Mucosa of gallbladder (tissue), 1 donor: ENCODE measurements around the gene TUT1. TPM values are rescaled to one million over a fixed set of nuclear protein-coding genes. Genes with fewer than 3 reads are reported as not detected.
A peak's percentile ranks its signal among the peaks of the same experiment; 100 is the strongest.

Experiments used
- DNase-seq: peaks from one replicate; pipeline ENCODE4 v3.0.0-alpha.2; 2020; ENCODE audit warnings: low spot score
- total RNA-seq: library from RNA; stranded (reverse); gene quantifications from one replicate; pipeline ENCODE4 v1.2.1, GENCODE V29; 2021
- donor health status: DM: no; HTN: no; CAD: no.

The TUT1 gene
- total RNA-seq, 1 donor from 2014 or later = 26.2 TPM

DNA sequence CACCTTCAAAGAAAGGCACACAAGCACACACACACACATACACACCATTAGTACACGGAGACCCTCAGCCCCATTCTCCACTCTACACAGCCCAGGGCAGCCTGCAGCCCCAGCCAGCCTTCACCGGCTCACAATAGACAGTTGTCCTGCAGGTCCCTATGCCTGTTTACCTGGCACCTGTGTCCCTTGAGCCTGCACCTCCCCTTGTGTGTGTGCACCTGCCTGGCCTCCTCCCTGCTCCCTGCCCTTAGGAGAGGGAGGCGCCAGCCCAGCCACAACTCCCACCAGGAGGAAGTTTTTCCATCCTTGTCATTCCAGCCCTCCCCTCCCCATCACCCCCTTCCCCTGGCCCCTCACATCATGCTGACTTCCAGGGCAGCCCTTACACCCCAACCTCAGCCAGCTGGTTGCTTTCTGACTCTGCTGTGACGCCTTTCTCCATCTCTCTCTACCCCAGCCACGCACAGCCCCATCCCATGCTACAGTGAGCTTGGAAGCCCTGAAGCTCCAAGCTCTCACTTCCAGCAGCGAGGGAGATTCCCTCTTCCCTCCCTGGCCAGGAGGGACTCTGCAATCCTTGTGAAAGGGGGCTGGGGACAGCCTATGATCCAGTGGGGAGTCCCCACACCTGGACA lies 49.1 kb downstream of the TUT1 start:
- DNase-seq = peak; percentile 39

DNA sequence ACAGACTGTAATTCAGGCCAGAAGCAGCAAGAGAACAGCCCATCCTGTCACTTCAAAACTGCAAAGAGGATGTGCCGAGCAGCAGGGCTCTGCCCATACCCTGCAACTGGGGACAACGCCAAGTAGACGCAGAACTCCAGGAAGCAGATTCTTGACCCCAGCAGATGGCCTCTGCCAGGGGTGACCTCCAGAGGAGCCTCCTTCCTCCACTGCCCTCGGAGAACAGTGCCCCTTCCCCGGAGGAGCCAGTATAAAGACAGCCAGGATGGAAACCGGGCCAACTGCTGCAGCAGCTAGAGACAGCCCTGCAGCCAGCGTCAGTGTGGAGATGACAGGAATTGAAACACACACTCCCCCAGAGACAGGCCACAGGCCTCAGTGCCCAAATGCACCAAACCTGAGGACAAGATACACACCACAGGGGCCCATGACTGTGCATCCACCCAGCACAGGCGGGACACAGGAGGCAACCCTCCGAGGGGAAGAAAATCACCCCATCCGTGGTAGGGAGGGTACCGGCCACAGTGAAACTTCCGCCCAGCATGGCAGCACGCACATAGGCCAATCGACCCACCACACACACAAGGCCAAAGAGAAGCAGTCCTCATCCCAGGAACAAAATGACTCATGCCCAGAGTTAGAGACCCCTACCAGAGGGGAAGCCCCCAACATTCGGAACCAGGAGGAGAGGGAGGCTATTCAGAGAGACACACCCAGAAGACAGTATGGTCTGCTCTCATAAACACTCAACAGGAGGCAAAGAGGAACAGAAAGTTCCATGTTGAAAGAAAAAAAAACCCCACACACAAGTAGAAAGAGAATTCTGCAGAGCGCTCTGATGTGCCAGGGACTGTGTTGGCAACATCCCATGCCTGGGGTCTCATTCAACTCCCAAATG lies 50.3 kb downstream of the TUT1 start:
- DNase-seq = peak; percentile 49

DNA sequence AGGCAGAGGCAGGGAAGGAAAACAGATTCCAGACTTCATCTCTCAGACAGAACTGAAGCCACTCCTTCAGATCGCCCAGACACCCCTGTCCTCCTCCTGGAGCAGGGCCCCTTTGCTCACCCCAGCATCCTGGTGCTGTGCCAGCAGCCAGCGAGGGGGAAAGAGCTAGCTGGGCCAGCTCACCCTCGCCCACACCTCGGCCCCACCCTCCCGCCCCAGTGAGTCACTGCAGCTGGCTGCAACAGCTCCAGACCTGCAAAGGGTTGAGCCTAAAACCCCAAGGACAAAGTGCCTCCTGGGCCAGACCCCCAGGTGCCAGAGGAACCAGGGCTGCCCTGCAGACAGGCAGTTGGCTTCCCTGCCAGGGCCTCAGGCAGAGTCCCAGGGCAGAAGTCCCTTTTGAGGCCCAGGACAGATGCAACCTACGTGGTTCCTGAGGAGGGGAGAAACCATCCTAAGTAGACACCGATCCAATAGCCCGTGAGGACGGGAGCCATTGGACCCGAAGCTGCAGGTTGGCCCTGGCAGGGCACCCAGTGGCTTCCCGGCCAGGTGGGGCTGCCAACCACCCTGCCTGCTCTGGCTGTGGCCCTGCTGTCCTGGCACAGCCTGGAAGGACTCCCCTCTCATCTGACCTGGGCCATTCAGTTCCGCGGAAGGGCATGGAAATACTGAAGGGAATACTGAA lies 51.9 kb downstream of the TUT1 start:
- DNase-seq = peak; percentile 67

DNA sequence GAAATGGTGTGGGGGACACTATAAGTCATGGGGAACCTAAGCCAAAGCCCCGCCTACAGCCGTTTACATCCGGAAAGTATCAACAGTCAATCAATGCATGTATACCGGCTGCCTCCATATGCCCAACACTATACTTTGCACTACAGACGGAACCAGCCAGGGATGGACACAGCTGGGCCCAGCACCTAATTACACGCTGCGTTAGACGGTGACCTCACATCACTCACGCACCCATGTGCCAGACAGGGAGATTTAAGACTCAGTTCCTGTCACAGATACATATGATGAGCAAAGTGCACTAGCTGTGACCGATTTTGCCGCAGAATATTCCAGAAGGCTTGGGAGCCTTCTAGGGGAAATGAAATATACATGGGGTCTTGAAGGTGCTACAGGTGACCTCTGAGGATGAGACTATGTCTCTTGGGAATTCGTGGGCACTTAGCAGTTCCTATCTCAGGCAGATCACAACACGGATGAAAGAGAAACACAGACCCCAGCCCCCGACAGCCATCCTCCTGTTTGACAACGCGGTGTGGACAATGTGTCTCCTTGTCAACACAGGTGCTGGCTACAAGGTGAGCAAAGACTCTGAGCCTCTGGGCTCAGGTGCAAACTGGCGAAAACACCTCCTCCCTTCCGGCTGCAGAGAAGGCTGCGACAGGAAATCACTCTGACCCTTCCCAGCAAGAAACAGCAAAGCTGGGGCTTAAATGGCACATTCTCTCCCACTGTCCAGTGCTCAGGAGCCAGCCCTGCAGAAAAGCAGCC lies 52.7 kb downstream of the TUT1 start:
- DNase-seq = no peak

DNA sequence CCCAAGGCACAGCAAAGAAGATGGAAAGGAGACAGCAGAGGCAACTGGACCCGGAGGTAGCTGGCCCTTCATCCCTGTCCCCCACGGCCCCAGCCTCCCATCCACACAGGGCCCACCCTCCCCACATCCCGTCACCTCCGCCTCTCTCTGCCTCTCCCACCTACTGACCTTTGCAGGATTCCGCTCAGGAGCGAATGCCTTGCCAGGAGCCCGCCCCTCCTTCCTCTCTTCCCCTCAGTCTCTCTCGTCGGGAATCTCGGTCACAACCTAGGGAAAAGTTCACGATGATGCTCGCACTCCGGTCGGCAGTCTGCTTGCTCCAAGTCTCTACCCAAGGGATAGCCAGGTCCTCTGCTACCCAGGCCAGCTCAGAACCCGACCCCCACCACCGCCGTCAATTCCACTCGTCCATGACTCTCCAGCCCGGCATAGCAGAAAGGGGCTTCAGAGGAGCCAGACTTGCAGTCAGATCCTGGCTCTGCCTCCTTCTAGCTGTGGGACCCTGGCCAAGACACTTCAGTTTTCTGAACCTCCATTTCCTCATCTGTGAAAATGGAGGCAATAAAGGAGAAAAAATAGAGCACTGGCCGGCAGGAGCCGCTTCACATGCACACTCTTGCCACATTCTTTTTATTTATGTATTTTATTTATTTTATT lies 54.9 kb downstream of the TUT1 start:
- no peak for DNase-seq

DNA sequence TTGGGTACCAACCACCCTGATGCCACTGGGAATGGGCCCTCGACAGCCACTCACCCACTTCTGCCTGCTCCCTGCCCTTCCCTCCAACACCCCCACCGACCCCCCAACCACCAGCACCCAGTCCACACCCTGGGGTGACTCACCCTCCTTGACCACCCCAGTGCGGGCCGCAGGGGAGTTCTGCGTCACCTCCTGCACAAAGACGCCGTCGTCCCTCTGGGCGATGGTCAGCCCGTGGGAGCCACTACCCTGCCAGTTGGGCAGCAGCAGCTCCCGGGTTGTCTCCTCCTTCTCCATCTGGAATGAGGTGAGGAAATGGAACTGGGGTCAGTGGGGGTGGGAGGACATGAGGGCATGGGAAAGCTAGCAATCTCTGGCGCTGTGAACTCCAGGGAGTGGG lies 55.5 kb downstream of the TUT1 start:
- no peak for DNase-seq

DNA sequence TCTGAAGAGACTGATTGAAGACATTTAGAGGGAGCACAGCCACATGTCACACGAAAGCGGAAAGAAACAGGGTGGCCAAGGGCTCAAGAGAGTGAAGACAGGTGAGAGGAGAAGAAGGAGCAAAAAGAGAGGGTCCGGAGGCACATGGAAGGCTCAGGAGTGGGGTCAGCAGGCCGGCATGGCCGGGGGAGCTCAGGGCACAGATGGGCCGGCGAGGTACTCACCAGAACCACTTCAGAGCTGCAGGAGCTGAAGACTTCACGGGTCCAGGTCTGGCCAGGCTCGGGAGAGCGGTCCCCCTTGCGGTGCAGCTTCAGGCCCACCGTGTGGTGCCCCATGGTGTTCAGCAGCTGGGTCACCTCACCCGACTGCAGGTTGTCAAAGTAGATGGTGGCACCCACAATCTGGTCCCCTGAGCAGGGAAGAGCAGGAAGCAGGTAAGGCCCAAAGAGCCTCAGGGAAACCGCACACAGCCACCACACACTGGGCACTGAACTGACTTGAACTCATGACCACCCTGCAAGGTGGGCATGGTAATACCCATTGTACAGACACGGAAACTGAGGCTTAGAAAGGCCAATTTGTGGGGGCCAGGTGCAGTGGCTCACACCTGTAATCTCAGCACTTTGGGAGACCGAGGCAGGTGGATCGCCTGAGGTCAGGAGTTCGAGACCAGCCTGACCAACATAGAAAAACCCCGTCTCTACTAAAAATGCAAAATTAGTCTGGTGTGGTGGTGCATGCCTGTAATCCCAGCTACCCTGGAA lies 56.4 kb downstream of the TUT1 start:
- DNase-seq = no peak

DNA sequence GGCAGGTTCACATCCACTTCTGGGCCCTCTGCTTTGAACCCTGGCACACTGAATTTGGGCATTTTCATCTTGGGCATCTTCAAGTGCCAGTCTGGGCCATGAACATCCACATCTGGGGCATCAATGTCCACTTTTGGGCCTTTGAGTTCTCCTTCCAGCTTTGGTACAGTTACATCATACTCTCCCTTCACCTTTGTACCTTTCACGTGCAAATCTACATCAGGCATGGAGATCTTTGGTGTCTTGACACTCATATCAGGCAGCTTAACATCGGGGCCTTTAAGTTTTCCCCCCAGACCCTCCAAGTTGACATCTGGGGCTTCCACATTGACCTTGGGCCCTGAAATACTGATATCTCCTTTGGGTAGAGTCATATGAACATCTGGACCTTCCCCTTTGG lies 59.2 kb downstream of the TUT1 start:
- no peak for DNase-seq

Other genes with a start within 250 kb of the TUT1 start
- 2.7 TPM for gene SCGB1A1, start 172.5 kb downstream of the TUT1 start, total RNA-seq
- 549 TPM for gene AHNAK, start 44.7 kb downstream of the TUT1 start, total RNA-seq
- 1,062 TPM for gene EEF1G, start 17.6 kb downstream of the TUT1 start, total RNA-seq
- 87.6 TPM for gene MTA2, start 10.3 kb upstream of the TUT1 start, total RNA-seq
- gene EML3, start 21.3 kb upstream of the TUT1 start, total RNA-seq = 66.1 TPM
- gene ROM1, start 21.7 kb upstream of the TUT1 start, total RNA-seq = 9.9 TPM
- gene B3GAT3, start 30.5 kb upstream of the TUT1 start, total RNA-seq = 60.7 TPM
- gene GANAB, start 55.1 kb upstream of the TUT1 start, total RNA-seq = 266 TPM
- gene INTS5, start 61.8 kb upstream of the TUT1 start, total RNA-seq = 23.7 TPM
- gene C11orf98, start 73.7 kb upstream of the TUT1 start, total RNA-seq = 50.8 TPM
- gene CSKMT, start 73.8 kb upstream of the TUT1 start, total RNA-seq = 10.6 TPM
- gene UQCC3, start 80.2 kb upstream of the TUT1 start, total RNA-seq = 11.1 TPM
- 7.7 TPM for gene LBHD1, start 80.7 kb upstream of the TUT1 start, total RNA-seq
- 86.9 TPM for gene UBXN1, start 87.5 kb upstream of the TUT1 start, total RNA-seq
- gene LRRN4CL, start 98.0 kb upstream of the TUT1 start, total RNA-seq = 4.3 TPM
- 108 TPM for gene BSCL2, start 115.9 kb upstream of the TUT1 start, total RNA-seq
- 0.40 TPM for gene GNG3, start 116.2 kb upstream of the TUT1 start, total RNA-seq
- 51.9 TPM for gene HNRNPUL2, start 135.9 kb upstream of the TUT1 start, total RNA-seq
- gene TTC9C, start 137.0 kb upstream of the TUT1 start, total RNA-seq = 38.9 TPM
- 21.4 TPM for gene ZBTB3, start 162.6 kb upstream of the TUT1 start, total RNA-seq
- 53.5 TPM for gene POLR2G, start 170.1 kb upstream of the TUT1 start, total RNA-seq
- gene TAF6L, start 179.9 kb upstream of the TUT1 start, total RNA-seq = 24.0 TPM
- gene TMEM179B, start 195.9 kb upstream of the TUT1 start, total RNA-seq = 67.8 TPM
- 19.9 TPM for gene TMEM223, start 200.5 kb upstream of the TUT1 start, total RNA-seq
- gene NXF1, start 213.9 kb upstream of the TUT1 start, total RNA-seq = 85.7 TPM
- 48.8 TPM for gene STX5, start 240.5 kb upstream of the TUT1 start, total RNA-seq
- not detected for gene TEX54, start 241.3 kb upstream of the TUT1 start, total RNA-seq
- gene WDR74, start 248.1 kb upstream of the TUT1 start, total RNA-seq = 31.6 TPM